BLaER1 treated with 17β-estradiol and CSF1 and Interleukin-3, amounts not matched to agents 10 nM and 100 nM (cell line): Measurements from ENCODE around the gene ATXN1.

Experiments
- H3K27ac ChIP-seq, 11 experiments: shearing (Covaris generic); formaldehyde crosslinking; 2 replicates each; pipeline ENCODE4 v1.8.1; 2022
- H3K27me3 ChIP-seq, 11 experiments: shearing (Covaris generic); formaldehyde crosslinking; 2 replicates each; pipeline ENCODE4 v1.8.1; 2022
- H3K36me3 ChIP-seq, 11 experiments: shearing (Covaris generic); formaldehyde crosslinking; 2 replicates each; pipeline ENCODE4 v1.8.1; 2022
- H3K4me1 ChIP-seq, 10 experiments: shearing (Covaris generic); formaldehyde crosslinking; 2 replicates each; pipeline ENCODE4 v1.8.1; 2022
- H3K4me2 ChIP-seq, 11 experiments: shearing (Covaris generic); formaldehyde crosslinking; 2 replicates each; pipeline ENCODE4 v1.8.1; 2022
- H3K4me3 ChIP-seq, 10 experiments: shearing (Covaris generic); formaldehyde crosslinking; 2 replicates each; pipeline ENCODE4 v1.8.1; 2022
- H3K9ac ChIP-seq, 11 experiments: shearing (Covaris generic); formaldehyde crosslinking; 2 replicates each; pipeline ENCODE4 v1.8.1; 2022
- H3K9me3 ChIP-seq, 11 experiments: shearing (Covaris generic); formaldehyde crosslinking; replicated peaks in 1 of 11; 2 replicates each; pipeline ENCODE4 v1.8.1; 2022
- H4K20me1 ChIP-seq, 11 experiments: shearing (Covaris generic); formaldehyde crosslinking; 2 replicates each; pipeline ENCODE4 v1.8.1; 2022
- Cebpa-rat ChIP-seq, 11 experiments: shearing (Covaris generic); IDR thresholded peaks; 2 replicates each; pipeline ENCODE4 v1.8.1; 2022

Gene ATXN1

GRCh38 chr6:16746812-16747211, 14.4 kb downstream of the ATXN1 start:
- H3K4me1 ChIP-seq, result peaks cover 6 to 78% (median 30%) of the 10 kb centered on the region in 10 experiments; a peak in 18 of 20 replicates
- no peak for TF ChIP-seq Cebpa-rat (IDR thresholded peaks at IDR 0.05)
- peaks cover 0 to 85% (median 0%) of the 10 kb centered on the region in 11 experiments; a peak in 9 of 22 replicates for H4K20me1 ChIP-seq
- H3K27ac ChIP-seq, result no peak overlapping the region
- H3K36me3 ChIP-seq, result peaks cover 0 to 71% (median 0%) of the 10 kb centered on the region in 11 experiments; a peak in 11 of 22 replicates
- H3K9ac ChIP-seq, result no peak overlapping the region
- H3K27me3 ChIP-seq, result no peaks in the 10 kb centered on the region
- H3K4me2 ChIP-seq, result peak overlapping the region in 3 of 11 experiments; percentile 16 to 89 (median 20); a peak in 1 of 22 replicates
- no peaks in the 10 kb centered on the region for H3K9me3 ChIP-seq
- H3K4me3 ChIP-seq, result no peak overlapping the region

- H3K36me3 ChIP-seq, result peaks cover 0 to 67% (median 0%) of the 10 kb centered on the region in 11 experiments; a peak in 11 of 22 replicates
- H3K27me3 ChIP-seq, result no peaks in the 10 kb centered on the region
- no peak overlapping the region for H3K9ac ChIP-seq
- H4K20me1 ChIP-seq, result peaks cover 0 to 87% (median 0%) of the 10 kb centered on the region in 11 experiments; a peak in 9 of 22 replicates
- H3K4me2 ChIP-seq, result no peak overlapping the region
- no peak overlapping the region for H3K27ac ChIP-seq
- H3K4me3 ChIP-seq, result no peak overlapping the region
- peaks cover 2 to 78% (median 30%) of the 10 kb centered on the region in 10 experiments; a peak in 18 of 20 replicates for H3K4me1 ChIP-seq
- no peaks in the 10 kb centered on the region for H3K9me3 ChIP-seq
- TF ChIP-seq Cebpa-rat (IDR thresholded peaks at IDR 0.05), result no peak
Observed at GRCh38 chr6:16746401-16746800, 14.9 kb downstream of the ATXN1 start.

GRCh38 chr6:16743664-16744210, 17.5 kb downstream of the ATXN1 start:
- Histone ChIP-seq H3K27me3 (no peaks in the 10 kb centered on the region), H3K36me3 (peaks cover 0 to 60% (median 0%) of the 10 kb centered on the region in 11 experiments; a peak in 12 of 22 replicates), H4K20me1 (peaks cover 0 to 97% (median 0%) of the 10 kb centered on the region in 11 experiments; a peak in 9 of 22 replicates), H3K9me3 (no peaks in the 10 kb centered on the region), H3K4me2 (peak overlapping the region in 3 of 11 experiments; percentile 4 to 35 (median 7); a peak in 7 of 22 replicates), H3K9ac (no peak overlapping the region), H3K4me3 (no peak overlapping the region), H3K27ac (no peak overlapping the region), H3K4me1 (peaks cover 0 to 76% (median 16%) of the 10 kb centered on the region in 10 experiments; a peak in 14 of 20 replicates)
- TF ChIP-seq Cebpa-rat (IDR thresholded peaks at IDR 0.05), result no peak

GRCh38 chr6:16742116-16742515, 19.1 kb downstream of the ATXN1 start:
- Histone ChIP-seq H4K20me1 (peaks cover 0 to 94% (median 0%) of the 10 kb centered on the region in 11 experiments; a peak in 9 of 22 replicates), H3K9ac (no peak overlapping the region), H3K36me3 (peaks cover 0 to 47% (median 0%) of the 10 kb centered on the region in 11 experiments; a peak in 12 of 22 replicates), H3K27ac (no peak overlapping the region), H3K9me3 (no peaks in the 10 kb centered on the region), H3K4me1 (peaks cover 5 to 77% (median 26%) of the 10 kb centered on the region in 10 experiments), H3K4me3 (no peak overlapping the region), H3K27me3 (no peaks in the 10 kb centered on the region), H3K4me2 (peak overlapping the region in 5 of 11 experiments; percentile 23 to 72 (median 53); a peak in 9 of 22 replicates)
- no peak for TF ChIP-seq Cebpa-rat (IDR thresholded peaks at IDR 0.05)

GRCh38 chr6:16741112-16742016, 19.9 kb downstream of the ATXN1 start:
- no peak for TF ChIP-seq Cebpa-rat (IDR thresholded peaks at IDR 0.05)
- H4K20me1 ChIP-seq, result peaks cover 0 to 94% (median 0%) of the 10 kb centered on the region in 11 experiments; a peak in 9 of 22 replicates
- H3K27ac ChIP-seq, result peak overlapping the region in 3 of 11 experiments; percentile 3 to 26 (median 9); a peak in 2 of 22 replicates
- no peak overlapping the region for H3K9ac ChIP-seq
- no peaks in the 10 kb centered on the region for H3K9me3 ChIP-seq
- H3K4me1 ChIP-seq, result peaks cover 12 to 82% (median 34%) of the 10 kb centered on the region in 10 experiments
- H3K36me3 ChIP-seq, result peaks cover 0 to 39% (median 0%) of the 10 kb centered on the region in 11 experiments; a peak in 12 of 22 replicates
- H3K4me3 ChIP-seq, result no peak overlapping the region
- no peaks in the 10 kb centered on the region for H3K27me3 ChIP-seq
- H3K4me2 ChIP-seq, result peak overlapping the region in 6 of 11 experiments; percentile 0 to 72 (median 50); a peak in 8 of 22 replicates

- Histone ChIP-seq H3K4me1 (peaks cover 13 to 92% (median 36%) of the 10 kb centered on the region in 10 experiments), H3K9ac (no peak overlapping the region), H3K9me3 (no peaks in the 10 kb centered on the region), H3K36me3 (peaks cover 0 to 37% (median 0%) of the 10 kb centered on the region in 11 experiments; a peak in 12 of 22 replicates), H3K4me3 (no peak overlapping the region), H3K27ac (no peak overlapping the region), H3K4me2 (peak overlapping the region in 3 of 11 experiments; percentile 53 to 72 (median 65); a peak in 5 of 22 replicates), H4K20me1 (peaks cover 0 to 83% (median 0%) of the 10 kb centered on the region in 11 experiments; a peak in 8 of 22 replicates), H3K27me3 (no peaks in the 10 kb centered on the region)
- TF ChIP-seq Cebpa-rat (IDR thresholded peaks at IDR 0.05), result no peak
Observed at GRCh38 chr6:16740097-16740496, 21.2 kb downstream of the ATXN1 start.

- H3K4me2 ChIP-seq, result peak overlapping the region in 2 of 11 experiments; percentile 53 to 72; a peak in 4 of 22 replicates
- H3K27me3 ChIP-seq, result no peaks in the 10 kb centered on the region
- TF ChIP-seq Cebpa-rat (IDR thresholded peaks at IDR 0.05), result no peak
- H3K9me3 ChIP-seq, result no peaks in the 10 kb centered on the region
- peaks cover 0 to 78% (median 0%) of the 10 kb centered on the region in 11 experiments; a peak in 8 of 22 replicates for H4K20me1 ChIP-seq
- no peak overlapping the region for H3K4me3 ChIP-seq
- peaks cover 13 to 88% (median 36%) of the 10 kb centered on the region in 10 experiments for H3K4me1 ChIP-seq
- no peak overlapping the region for H3K9ac ChIP-seq
- no peak overlapping the region for H3K27ac ChIP-seq
- peaks cover 0 to 37% (median 0%) of the 10 kb centered on the region in 11 experiments; a peak in 12 of 22 replicates for H3K36me3 ChIP-seq
Observed at GRCh38 chr6:16739329-16739801, 21.9 kb downstream of the ATXN1 start.

- peak overlapping the region in 7 of 11 experiments; percentile 45 to 73 (median 67); a peak in 10 of 22 replicates for H3K4me2 ChIP-seq
- no peak for TF ChIP-seq Cebpa-rat (IDR thresholded peaks at IDR 0.05)
- H3K4me3 ChIP-seq, result no peak overlapping the region
- H3K9me3 ChIP-seq, result no peaks in the 10 kb centered on the region
- no peak overlapping the region for H3K9ac ChIP-seq
- H3K4me1 ChIP-seq, result peaks cover 13 to 79% (median 36%) of the 10 kb centered on the region in 10 experiments
- peaks cover 0 to 68% (median 0%) of the 10 kb centered on the region in 11 experiments; a peak in 7 of 22 replicates for H4K20me1 ChIP-seq
- H3K36me3 ChIP-seq, result peaks cover 0 to 42% (median 0%) of the 10 kb centered on the region in 11 experiments; a peak in 12 of 22 replicates
- H3K27ac ChIP-seq, result peak overlapping the region in 2 of 11 experiments; percentile 9 to 40; a peak in 2 of 22 replicates
- no peaks in the 10 kb centered on the region for H3K27me3 ChIP-seq
Observed at GRCh38 chr6:16737925-16738324, 23.3 kb downstream of the ATXN1 start.
